CD4-positive, alpha-beta T cell treated with Interleukin-15 for 4 hours (primary cell): ENCODE data around the gene GPR15.

ENCODE experiments used
- DNase-seq: peaks from one replicate; pipeline ENCODE4 v3.0.0-alpha.2; 2020; ENCODE audit warnings: low spot score

The GPR15 gene

GRCh38 chr3:98531622-98532274 is at the start of gene GPR15:
Gene GPR15, plus strand, starts transcription at chr3:98531978. Its CDS starts 56 bp downstream, at chr3:98532034.
- no peak for DNase-seq

DNA sequence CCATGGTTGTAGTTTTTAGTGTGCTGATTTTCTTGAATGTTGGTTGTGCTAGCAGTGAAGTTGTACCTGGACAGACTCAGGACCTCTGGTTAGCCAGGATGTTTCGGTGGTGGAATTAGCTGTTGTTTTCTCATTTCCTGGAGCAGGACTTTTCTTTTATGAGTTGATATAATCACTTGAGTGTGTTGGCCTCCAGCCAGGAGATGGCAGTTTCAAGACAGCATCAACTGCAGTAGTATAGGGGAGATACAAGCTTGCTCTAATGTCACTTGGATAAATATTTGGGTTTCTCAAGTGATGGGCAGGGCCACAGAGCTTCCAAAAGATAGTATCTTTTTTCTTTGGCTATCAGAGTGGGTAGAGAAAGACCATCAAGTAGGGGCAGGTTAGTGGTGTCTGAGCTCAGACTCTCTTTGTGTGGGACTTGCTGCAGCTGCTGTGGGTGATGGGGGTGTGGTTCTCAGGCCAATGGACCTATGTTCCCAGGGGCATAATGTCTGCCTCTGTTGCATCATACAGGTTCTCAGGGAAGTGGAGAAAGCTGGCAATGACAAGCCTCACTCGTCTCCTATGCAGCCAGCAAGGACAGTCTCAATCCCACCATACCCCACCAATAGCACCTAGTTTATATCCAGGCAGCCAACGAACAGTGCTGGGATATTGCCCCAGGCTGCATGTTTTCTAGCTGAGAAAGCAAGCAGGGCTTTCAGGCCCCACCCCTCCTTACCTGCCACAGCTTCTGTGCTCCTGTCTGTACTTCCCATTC is 48.9 kb upstream of the GPR15 start:
- no peak for DNase-seq

- no peak for DNase-seq
Measured at GRCh38 chr3:98483626-98484025, 48.2 kb upstream of the GPR15 start.

DNA sequence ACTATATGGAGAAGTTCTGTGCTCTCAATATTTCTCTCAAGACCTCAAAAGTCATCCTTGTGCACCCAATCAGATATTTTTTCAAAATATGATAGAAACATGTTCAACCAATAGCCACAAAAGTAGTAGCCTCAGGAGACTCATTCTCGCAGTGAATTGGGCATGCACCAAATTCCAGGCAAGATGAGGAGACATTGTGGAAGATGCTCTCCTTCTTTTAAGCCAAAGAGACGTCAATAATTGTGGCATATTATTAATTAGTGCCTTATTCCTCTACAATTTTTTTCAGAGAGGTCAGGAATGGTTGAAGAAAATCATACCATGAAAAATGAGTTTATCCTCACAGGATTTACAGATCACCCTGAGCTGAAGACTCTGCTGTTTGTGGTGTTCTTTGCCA is 34.4 kb upstream of the GPR15 start, which contains the start of gene OR5K2:
OR5K2 (plus strand) TSS at position 301 of the 400 bp plus-strand sequence; CDS start at position 301, 0 bp downstream.
- no peak for DNase-seq

GRCh38 chr3:98500019-98500418 is 31.8 kb upstream of the GPR15 start:
- no peak for DNase-seq

DNA sequence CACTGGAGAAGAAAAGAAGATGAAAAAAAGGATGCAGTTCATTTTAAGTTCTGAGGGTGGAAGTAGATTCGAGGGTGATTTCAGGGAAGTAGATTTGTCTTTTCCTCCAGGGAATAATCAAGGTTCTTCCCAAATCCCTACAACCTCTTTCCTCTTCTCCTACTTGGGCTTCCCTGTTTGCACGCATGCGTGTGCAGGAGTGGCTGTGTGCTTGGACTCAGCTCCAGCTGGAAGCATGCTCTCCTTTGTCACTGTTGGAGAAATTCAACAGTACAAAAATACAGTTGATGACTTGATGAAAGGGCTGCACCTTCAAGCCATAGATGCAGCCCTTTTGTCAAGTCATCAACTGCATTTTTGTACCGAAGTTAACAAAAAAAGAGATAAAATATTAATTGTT is 30.5 kb upstream of the GPR15 start:
- no peak for DNase-seq

GRCh38 chr3:98501863-98502576 is 29.8 kb upstream of the GPR15 start:
- no peak for DNase-seq

DNA sequence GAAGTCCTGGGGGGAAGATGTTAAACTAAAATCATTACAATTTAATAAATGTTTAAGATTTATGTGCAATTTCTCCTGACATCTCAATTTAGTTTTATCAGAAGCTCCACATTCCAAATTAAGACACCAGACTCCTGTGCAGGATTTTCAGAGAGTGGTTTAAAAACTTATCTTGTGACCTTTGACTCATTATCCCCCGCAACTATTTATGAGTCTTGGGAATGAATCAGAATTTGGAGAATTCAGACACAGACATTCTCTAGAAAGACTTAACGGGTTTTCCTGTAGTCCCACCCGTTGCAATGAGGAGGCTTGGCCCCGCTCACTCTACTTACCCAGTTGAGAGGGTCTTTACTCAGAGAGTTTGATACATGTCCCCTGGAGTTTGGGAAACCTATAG is 27.2 kb upstream of the GPR15 start:
- no peak for DNase-seq

- peak; percentile 9 for DNase-seq
Measured at GRCh38 chr3:98508582-98508981, 23.2 kb upstream of the GPR15 start.

DNA sequence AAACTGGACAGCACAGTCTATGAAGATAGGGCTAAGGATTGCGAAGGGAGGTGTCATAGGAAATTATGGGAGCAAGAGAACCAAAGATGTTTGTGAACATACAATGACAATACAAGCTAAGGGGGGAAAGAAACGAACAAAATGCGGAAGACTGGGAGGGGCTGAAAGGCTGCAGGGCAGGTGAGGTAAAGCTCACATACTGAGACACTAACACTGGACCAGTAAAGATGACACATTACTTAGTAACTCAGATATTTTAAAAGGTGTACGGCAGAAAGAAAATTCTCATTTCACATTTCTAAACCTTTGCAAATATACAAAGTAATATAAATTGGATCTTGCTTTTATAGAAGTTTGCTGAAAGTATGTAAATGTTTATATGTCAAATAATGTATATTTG is 19.2 kb upstream of the GPR15 start:
- DNase-seq: no peak

- DNase-seq: no peak
Measured at GRCh38 chr3:98513091-98513511, 18.7 kb upstream of the GPR15 start.

DNA sequence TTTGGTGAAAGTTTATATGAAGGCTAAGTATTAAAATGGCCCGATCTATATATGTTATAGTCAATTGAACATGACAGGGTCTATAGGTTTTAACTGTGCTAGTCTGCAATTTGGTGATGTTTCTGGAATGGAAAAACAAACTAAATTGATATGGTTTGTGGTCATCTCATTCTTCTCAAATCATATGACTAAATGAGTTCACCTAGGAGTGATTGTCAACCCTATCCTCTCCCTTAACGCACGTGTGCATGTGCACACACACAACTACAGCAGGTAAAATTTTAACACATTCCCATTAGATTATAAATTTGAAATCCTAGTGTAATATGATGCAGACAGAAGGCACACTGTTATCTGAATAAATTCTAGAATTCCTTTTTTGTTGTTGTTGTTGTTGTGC is 18.0 kb upstream of the GPR15 start:
- no peak for DNase-seq

- DNase-seq: no peak
Measured at GRCh38 chr3:98514948-98515347, 16.8 kb upstream of the GPR15 start.

DNA sequence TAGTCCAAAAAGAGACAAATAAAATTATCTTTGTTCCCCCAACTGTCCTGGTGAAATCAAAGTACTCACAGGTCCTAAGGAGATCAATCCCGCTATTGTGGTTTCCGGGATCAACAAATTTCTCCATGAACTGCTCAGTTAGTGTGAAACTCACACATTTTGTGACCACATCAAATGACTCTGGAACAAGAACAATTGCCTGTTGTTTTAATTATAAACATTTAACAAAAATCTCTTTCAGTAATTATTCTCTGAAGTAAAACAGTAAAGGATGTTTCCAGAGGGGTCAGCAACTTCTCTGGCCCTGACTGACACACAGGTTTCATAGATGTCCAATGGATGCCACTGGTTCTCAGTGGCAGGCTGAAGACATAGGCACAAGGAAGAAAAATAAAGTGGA is 13.0 kb upstream of the GPR15 start:
- DNase-seq: no peak

DNA sequence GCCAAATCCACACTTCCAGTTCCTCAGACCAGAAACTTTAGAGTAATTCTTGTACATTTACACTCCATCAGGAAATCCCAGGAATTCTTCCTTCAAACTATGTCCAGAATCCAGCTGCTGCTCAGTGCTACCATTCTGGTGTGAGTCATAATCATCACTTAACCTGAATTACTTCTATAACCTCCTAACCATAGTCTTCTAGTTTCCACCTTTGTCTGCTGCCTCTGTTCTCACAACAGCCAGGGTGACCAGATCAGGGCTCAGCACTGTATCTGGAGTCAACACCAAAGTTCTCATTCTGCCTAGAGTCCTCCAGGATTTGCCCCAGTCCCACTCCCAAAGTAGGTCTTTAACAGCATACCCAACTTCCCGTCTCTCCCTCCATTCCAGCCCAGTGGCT is 12.4 kb upstream of the GPR15 start:
- peak; percentile 8 for DNase-seq

- DNase-seq: peak; percentile 62
Measured at GRCh38 chr3:98521897-98522543, 9.8 kb upstream of the GPR15 start.

- DNase-seq: peak; percentile 95
Measured at GRCh38 chr3:98522544-98523281, 9.1 kb upstream of the GPR15 start, which contains the start of gene CLDND1. Gene CLDND1, minus strand, starts transcription at chr3:98522902. Its CDS starts 1,478 bp downstream, at chr3:98521424.

- no peak for DNase-seq
Measured at GRCh38 chr3:98525494-98525893, 6.3 kb upstream of the GPR15 start.

GRCh38 chr3:98528474-98529346 is 3.1 kb upstream of the GPR15 start:
- DNase-seq: no peak

DNA sequence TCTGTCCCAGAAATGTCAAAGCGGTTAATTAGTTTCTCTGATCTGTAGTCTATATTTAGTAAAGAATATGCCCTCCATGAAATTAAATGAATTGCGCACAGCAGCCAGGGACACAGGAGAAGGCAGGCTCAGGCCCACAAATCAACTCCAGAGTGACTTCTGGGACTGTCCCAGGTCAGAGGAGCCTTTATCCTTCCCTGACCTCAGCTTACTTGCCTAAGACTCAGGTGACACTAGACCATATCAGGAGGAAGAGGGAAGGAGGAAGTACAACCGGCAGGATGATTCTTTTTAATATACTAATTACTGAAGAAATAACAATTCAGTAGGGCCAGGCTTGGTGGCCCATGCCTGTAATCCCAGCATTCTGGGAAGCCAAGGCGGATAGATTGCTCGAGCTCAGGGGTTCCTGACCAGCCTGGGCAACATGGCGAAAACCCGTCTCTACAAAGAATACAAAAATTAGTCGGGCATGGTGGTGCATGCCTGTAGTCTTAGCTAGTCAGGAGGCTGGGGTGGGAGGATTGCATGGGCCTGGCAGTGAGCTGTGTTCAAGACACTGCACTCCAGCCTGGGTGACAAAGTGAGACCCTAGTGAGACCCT is 1.8 kb upstream of the GPR15 start:
- DNase-seq: no peak
